B cell (primary cell): Measurements from ENCODE around the gene CCDC116. TPM values are rescaled to one million over a fixed set of nuclear protein-coding genes. Genes with fewer than 3 reads are reported as not detected.

ENCODE experiments used
- ATAC-seq: fragments of 200-7000 bp; cut with Tn5 transposase; one replicate; pipeline ENCODE4 v1.10.0; 2021; ENCODE audit warnings: low read depth, mild to moderate bottlenecking, moderate number of reproducible peaks, moderate library complexity
- CTCF ChIA-PET: fragments of 350-600 bp; sonication (Branson Sonifier 250); formaldehyde crosslinking; loops from one replicate; lab custom pipeline; 2021; ENCODE audit warnings: antibody characterized with exemption, inconsistent platforms; lab: Charles Lee
- POLR2A ChIA-PET: fragments of 350-600 bp; sonication (Branson Sonifier 250); formaldehyde crosslinking; loops from one replicate; lab custom pipeline; 2021; ENCODE audit warnings: antibody characterized with exemption; lab: Charles Lee
- DNase-seq: peaks from one replicate; pipeline ENCODE4 v3.0.0; 2013
- H2AFZ ChIP-seq: 2 replicates; pipeline ENCODE4 v1.6.1; 2012; ENCODE audit warnings: mild to moderate bottlenecking, low read depth, low read length; ENCODE audit not compliant: insufficient read depth, poor library complexity, severe bottlenecking
- H3K27ac ChIP-seq, 2 donors: 1 replicate in 1 of 2; 2 replicates in 1 of 2; pipeline ENCODE4 v1.5.1; 2012 to 2013; ENCODE audit warnings: low read length in 2 of 2, mild to moderate bottlenecking in 2 of 2, moderate library complexity in 1 of 2
- H3K27me3 ChIP-seq, 4 experiments: fragments of 200-600 bp in 1 of 4; sonication (generic) in 1 of 4; replicated peaks in 1 of 4; 1 replicate in 2 of 4; 2 replicates in 2 of 4; pipeline versions ENCODE4 v1.6.1 to v1.7.0; 2013 to 2016; ENCODE audit warnings: low read length in 3 of 4, mild to moderate bottlenecking in 2 of 4, mixed read lengths in 1 of 4, moderate library complexity in 1 of 4; ENCODE audit not compliant: insufficient read depth in 4 of 4, control insufficient read depth in 3 of 4; ENCODE audit errors: control extremely low read depth in 1 of 4
- H3K36me3 ChIP-seq, 2 experiments: replicated peaks in 1 of 2; 1 replicate in 1 of 2; 2 replicates in 1 of 2; pipeline versions ENCODE4 v1.6.1 to v1.7.1; 2013; ENCODE audit warnings: low read length in 1 of 2; ENCODE audit not compliant: insufficient read depth in 2 of 2, control insufficient read depth in 1 of 2; ENCODE audit errors: control extremely low read depth in 1 of 2, extremely low read depth in 1 of 2
- H3K4me1 ChIP-seq, 2 donors: fragments of 200-600 bp in 1 of 2; sonication (generic) in 1 of 2; 1 replicate in 1 of 2; 2 replicates in 1 of 2; pipeline versions ENCODE4 v1.5.1 to v1.6.1; 2013 to 2017; ENCODE audit warnings: low read length in 2 of 2; ENCODE audit not compliant: control insufficient read depth in 2 of 2, insufficient read depth in 2 of 2
- H3K4me2 ChIP-seq: replicated peaks from 2 replicates; pipeline ENCODE3; 2012; ENCODE audit warnings: mild to moderate bottlenecking, low read depth, low read length; ENCODE audit not compliant: poor library complexity, severe bottlenecking
- H3K4me3 ChIP-seq, 5 experiments: fragments of 200-600 bp in 1 of 5; sonication (generic) in 1 of 5; 1 replicate in 3 of 5; 2 replicates in 2 of 5; pipeline versions ENCODE4 v1.5.1 to v1.7.0; 2011 to 2016; ENCODE audit warnings: low read length in 4 of 5, mild to moderate bottlenecking in 4 of 5, low read depth in 2 of 5, control low read depth in 1 of 5, moderate library complexity in 1 of 5; ENCODE audit not compliant: insufficient read depth in 1 of 5; ENCODE audit errors: control extremely low read depth in 1 of 5, extremely low read depth in 1 of 5
- H3K79me2 ChIP-seq: fragments of 200-600 bp; sonication (generic); one replicate; pipeline ENCODE4 v1.6.0; 2016; ENCODE audit warnings: low read length; ENCODE audit not compliant: control insufficient read depth, insufficient read depth
- H3K9ac ChIP-seq: fragments of 200-600 bp; sonication (generic); 2 replicates; pipeline ENCODE4 v1.6.1; 2017; ENCODE audit warnings: mild to moderate bottlenecking, low read length, moderate library complexity
- H3K9me3 ChIP-seq, 3 donors: one replicate each; pipeline versions ENCODE4 v1.6.1 to v1.7.1; 2013; ENCODE audit warnings: low read length in 2 of 3; ENCODE audit not compliant: control insufficient read depth in 2 of 3, insufficient read depth in 1 of 3; ENCODE audit errors: control extremely low read depth in 1 of 3
- H4K20me1 ChIP-seq: 2 replicates; pipeline ENCODE4 v1.6.0; 2012; ENCODE audit warnings: mild to moderate bottlenecking, low read length; ENCODE audit not compliant: insufficient read depth, control insufficient read depth, poor library complexity, severe bottlenecking
- H3K27ac Mint-ChIP-seq: one replicate; pipeline ENCODE4 v1.8.0; 2021; ENCODE audit warnings: mixed read lengths
- H3K27me3 Mint-ChIP-seq: one replicate; pipeline ENCODE4 v1.8.0; 2021; ENCODE audit warnings: mixed read lengths
- H3K4me1 Mint-ChIP-seq: one replicate; pipeline ENCODE4 v1.8.0; 2021; ENCODE audit warnings: mixed read lengths
- H3K4me3 Mint-ChIP-seq: one replicate; pipeline ENCODE4 v1.8.0; 2021; ENCODE audit warnings: mixed read lengths
- H3K9me3 Mint-ChIP-seq: one replicate; pipeline ENCODE4 v1.8.0; 2022; ENCODE audit warnings: mixed read lengths; ENCODE audit not compliant: insufficient read depth
- CTCF ChIP-seq: fragments of 200-600 bp; IDR thresholded peaks from one replicate; pipeline ENCODE4 v1.8.0; 2022; ENCODE audit warnings: antibody characterized with exemption, mild to moderate bottlenecking
- EZH2 ChIP-seq: IDR thresholded peaks from 2 replicates; pipeline ENCODE4 v1.6.1; 2012; ENCODE audit warnings: borderline replicate concordance, low read depth, mild to moderate bottlenecking, moderate library complexity, low read length; ENCODE audit not compliant: insufficient read depth, poor library complexity, severe bottlenecking
- WGBS: methylation state at CpG from one replicate; pipeline ENCODE4 v1.1.5; 2013; ENCODE audit warnings: missing lambda C conversion rate; ENCODE audit not compliant: insufficient coverage; 5-methylcytosine and 5-hydroxymethylcytosine counted together
- intact Hi-C: fragments of 100-400 bp; cut with micrococcal nuclease; formaldehyde crosslinking; loops from one replicate; pipeline ENCODE4 v1.10.0; 2022
- polyA plus RNA-seq: library from polyadenylated mRNA; depleted of rRNA; stranded (reverse); fragments of >200 nt; gene quantifications from 2 replicates; pipeline ENCODE4 v1.2.3, GENCODE V29; 2012
- total RNA-seq, 2 donors: library from RNA; stranded (reverse); fragments of 120-200 nt in 1 of 2; gene quantifications; 1 replicate in 1 of 2; 2 replicates in 1 of 2; pipeline versions ENCODE4 v1.2.3 to v1.2.4, GENCODE V29; 2013 to 2022

The CCDC116 gene
- total and polyA plus RNA-seq, 2 donors (not counting 1 experiment from before 2014, with no cell fraction given), result 0.52 to 0.55 TPM

GRCh38 chr22:21657020-21657359 is 24.4 kb downstream of the CCDC116 start:
- WGBS, result 71% methylated on average over 17 of the region's 17 CpGs
- ChIA-PET CTCF (interaction anchor here (2.3 kb wide), 1 partner anchor 10 kb away, joined by 19 read pairs; no protein-coding TSS in a partner anchor), POLR2A (no interaction called here)
- Histone ChIP-seq H3K4me1 (peaks cover 6 to 23% of the 10 kb centered on the region in 2 donors), H3K4me3 (peak overlapping the region in 4 of 5 experiments; percentile 60 to 73 (median 64)), H4K20me1 (no peaks in the 10 kb centered on the region), H3K36me3 (no peaks in the 10 kb centered on the region), H3K4me2 (peak overlapping the region; percentile 81), H3K9ac (peak overlapping the region; percentile 60), H3K9me3 (peaks cover 0 to 3% (median 0%) of the 10 kb centered on the region in 3 donors), H3K27me3 (no peaks in the 10 kb centered on the region), H3K27ac (no peak overlapping the region), H3K79me2 (no peaks in the 10 kb centered on the region), H2AFZ (peak overlapping the region; percentile 86)
- peak overlapping the region; percentile 82 for H3K27ac Mint-ChIP-seq
- no peaks in the 10 kb centered on the region for H3K27me3 Mint-ChIP-seq
- ATAC-seq (no peak), DNase-seq (no peak)
- H3K4me1 Mint-ChIP-seq, result peaks cover 12% of the 10 kb centered on the region
- intact Hi-C loops, result loop anchor here (1.0 to 5.0 kb wide), 3 partner anchors 8 to 655 kb away; partner anchors contain the start of genes SDF2L1 and THAP7
- TF ChIP-seq CTCF (no peak), EZH2 (no peak)
- H3K4me3 Mint-ChIP-seq, result peak overlapping the region; percentile 90
- H3K9me3 Mint-ChIP-seq, result no peaks in the 10 kb centered on the region

- Histone ChIP-seq H2AFZ (peak overlapping the region; percentile 86), H3K4me3 (peak overlapping the region in 4 of 5 experiments; percentile 60 to 73 (median 64)), H3K9me3 (peaks cover 0 to 3% (median 0%) of the 10 kb centered on the region in 3 donors), H3K4me2 (peak overlapping the region; percentile 81), H3K36me3 (no peaks in the 10 kb centered on the region), H3K27me3 (no peaks in the 10 kb centered on the region), H3K79me2 (no peaks in the 10 kb centered on the region), H4K20me1 (no peaks in the 10 kb centered on the region), H3K27ac (no peak overlapping the region), H3K9ac (peak overlapping the region; percentile 60), H3K4me1 (peaks cover 6 to 18% of the 10 kb centered on the region in 2 donors)
- H3K27ac Mint-ChIP-seq, result peak overlapping the region; percentile 75
- ATAC-seq (peak; percentile 97), DNase-seq (peak; percentile 88)
- WGBS, result under 1% methylated on average over 75 of the region's 79 CpGs
- no peaks in the 10 kb centered on the region for H3K27me3 Mint-ChIP-seq
- POLR2A ChIA-PET, result no interaction called here
- TF ChIP-seq EZH2 (no peak), CTCF (peak; percentile 31)
- peak overlapping the region; percentile 90 for H3K4me3 Mint-ChIP-seq
- intact Hi-C loops, result loop anchor here (1.0 to 5.0 kb wide), 3 partner anchors 8 to 655 kb away; partner anchors contain the start of genes SDF2L1 and THAP7
- peaks cover 10% of the 10 kb centered on the region for H3K4me1 Mint-ChIP-seq
- CTCF ChIA-PET, result interaction anchor here (2.3 to 3.1 kb wide), 2 partner anchors 10 to 11 kb away, joined by 15 to 19 read pairs; no protein-coding TSS in a partner anchor
- no peaks in the 10 kb centered on the region for H3K9me3 Mint-ChIP-seq
Measured at GRCh38 chr22:21657360-21658032, 24.9 kb downstream of the CCDC116 start.
